K562 (cell line): ENCODE results near the gene UGT1A10. TPM values are rescaled to one million over a fixed set of nuclear protein-coding genes. Genes with fewer than 3 reads are reported as not detected.

Experiments used
- BCL6 ChIP-seq: fragments of 250-450 bp; sonication (Bioruptor Pico); IDR thresholded peaks from 2 replicates; pipeline ENCODE4 v1.4.0; 2020
- CBFA2T3 ChIP-seq: fragments of 450-650 bp; IDR thresholded peaks from 2 replicates; pipeline ENCODE4 v1.6.1; 2017
- FOXA3 ChIP-seq, 2 experiments: fragments of 450-650 bp in 1 of 2; sonication (generic) in 1 of 2; formaldehyde crosslinking; IDR thresholded peaks in 1 of 2; conservative IDR thresholded peaks in 1 of 2; 2 replicates each; pipeline versions ENCODE4 v1.4.0 to v1.8.0; 2020 to 2022; ENCODE audit warnings: mild to moderate bottlenecking in 2 of 2, missing genetic modification reagents in 1 of 2
- GATAD2A ChIP-seq: fragments of 450-650 bp; IDR thresholded peaks from 2 replicates; pipeline ENCODE4 v1.6.1; 2017
- GATAD2B ChIP-seq: fragments of 450-650 bp; IDR thresholded peaks from 2 replicates; pipeline ENCODE4 v1.6.1; 2017; ENCODE audit warnings: mild to moderate bottlenecking, borderline replicate concordance
- ID3 ChIP-seq, 2 experiments: fragments of 250-450 bp in 1 of 2; fragments of 450-650 bp in 1 of 2; sonication (Bioruptor Pico) in 1 of 2; IDR thresholded peaks; 2 replicates each; pipeline versions ENCODE4 v1.6.1 to v1.8.0; 2016 to 2021; ENCODE audit warnings: mild to moderate bottlenecking in 2 of 2, moderate library complexity in 2 of 2, missing compliant biosample characterization in 1 of 2, missing genetic modification characterization in 1 of 2
- MTF1 ChIP-seq: fragments of 250-450 bp; sonication (Bioruptor Pico); IDR thresholded peaks from 2 replicates; pipeline ENCODE4 v1.9.0; 2021; ENCODE audit warnings: moderate library complexity, mild to moderate bottlenecking, inconsistent platforms, borderline replicate concordance
- NCOA1 ChIP-seq: fragments of 450-650 bp; IDR thresholded peaks from 2 replicates; pipeline ENCODE4 v1.6.1; 2016; ENCODE audit warnings: low read depth
- NFIC ChIP-seq: fragments of 450-650 bp; IDR thresholded peaks from 2 replicates; pipeline ENCODE4 v1.6.1; 2017; ENCODE audit warnings: mild to moderate bottlenecking, inconsistent platforms
- PHF8 ChIP-seq: fragments of 200-600 bp; sonication (generic); IDR thresholded peaks from 2 replicates; pipeline ENCODE4 v1.6.1; 2012; ENCODE audit warnings: mixed run types, mild to moderate bottlenecking, inconsistent platforms, low read length, moderate library complexity, borderline replicate concordance
- RBBP5 ChIP-seq: fragments of 200-600 bp; sonication (generic); IDR thresholded peaks from 2 replicates; pipeline ENCODE4 v1.6.1; 2012; ENCODE audit warnings: borderline replicate concordance, mild to moderate bottlenecking, low read length, control low read depth, inconsistent platforms; ENCODE audit not compliant: insufficient read depth, poor library complexity, severe bottlenecking
- RNF2 ChIP-seq: sonication (generic); IDR thresholded peaks from 2 replicates; pipeline ENCODE4 v1.6.1; 2016
- SETDB1 ChIP-seq: IDR thresholded peaks from one replicate; pipeline ENCODE4 v1.6.1; 2012; ENCODE audit warnings: low read length, control low read depth, inconsistent platforms
- STAG1 ChIP-seq: sonication (generic); formaldehyde crosslinking; IDR thresholded peaks from 2 replicates; pipeline ENCODE4 v1.5.0; 2020; ENCODE audit warnings: missing genetic modification reagents, borderline replicate concordance
- TAF15 ChIP-seq: fragments of 200-400 bp; formaldehyde crosslinking; IDR thresholded peaks from 2 replicates; pipeline ENCODE4 v1.6.1; 2017; ENCODE audit warnings: mild to moderate bottlenecking, low read depth, low read length, moderate library complexity
- TEAD4 ChIP-seq, 2 experiments: sonication (generic) in 1 of 2; formaldehyde crosslinking in 1 of 2; IDR thresholded peaks; 2 replicates each; pipeline versions ENCODE4 v1.6.1 to v1.8.0; 2012 to 2022; ENCODE audit warnings: borderline replicate concordance in 1 of 2, inconsistent platforms in 1 of 2, low read length in 1 of 2, mild to moderate bottlenecking in 1 of 2, missing genetic modification reagents in 1 of 2
- ZBED1 ChIP-seq: IDR thresholded peaks from 2 replicates; pipeline ENCODE4 v1.6.1; 2014
- ZBTB1 ChIP-seq: sonication (generic); formaldehyde crosslinking; IDR thresholded peaks from 2 replicates; pipeline ENCODE4 v1.8.1; 2023; ENCODE audit warnings: missing genetic modification reagents, low read depth, mild to moderate bottlenecking, borderline replicate concordance
- ZBTB8A ChIP-seq: fragments of 450-650 bp; IDR thresholded peaks from 2 replicates; pipeline ENCODE4 v1.6.1; 2018; ENCODE audit warnings: mild to moderate bottlenecking, moderate library complexity; ENCODE audit not compliant: partially characterized antibody
- ZFP30 ChIP-seq: fragments of 250-450 bp; sonication (Bioruptor Pico); IDR thresholded peaks from 2 replicates; pipeline ENCODE4 v1.8.0; 2022; ENCODE audit warnings: moderate library complexity, mild to moderate bottlenecking, inconsistent platforms, borderline replicate concordance
- ZFPM2 ChIP-seq: fragments of 250-450 bp; sonication (Bioruptor Pico); IDR thresholded peaks from 2 replicates; pipeline ENCODE4 v1.5.1; 2022; ENCODE audit warnings: mild to moderate bottlenecking
- ZNF3 ChIP-seq: fragments of 250-450 bp; sonication (Bioruptor Pico); IDR thresholded peaks from 2 replicates; pipeline ENCODE4 v1.5.0; 2021; ENCODE audit warnings: mild to moderate bottlenecking, moderate library complexity
- ZNF408 ChIP-seq: fragments of 250-450 bp; sonication (Bioruptor Pico); IDR thresholded peaks from 2 replicates; pipeline ENCODE4 v1.4.0; 2020; ENCODE audit warnings: low read depth, mild to moderate bottlenecking, moderate library complexity
- ZNF583 ChIP-seq: fragments of 250-450 bp; sonication (Bioruptor Pico); IDR thresholded peaks from 2 replicates; pipeline ENCODE4 v1.4.0; 2020
- ZNF592 ChIP-seq: fragments of 450-650 bp; IDR thresholded peaks from 2 replicates; pipeline ENCODE4 v1.6.1; 2017; ENCODE audit warnings: antibody characterized with exemption, mild to moderate bottlenecking
- ZNF79 ChIP-seq: fragments of 250-450 bp; sonication (Bioruptor Pico); IDR thresholded peaks from 2 replicates; pipeline ENCODE4 v1.4.0; 2020; ENCODE audit warnings: low read depth, mild to moderate bottlenecking, moderate library complexity
- polyA plus RNA-seq, 8 experiments: library from polyadenylated mRNA; depleted of rRNA in 4 of 8; stranded (reverse) in 5 of 8; unstranded in 3 of 8; fragments of >200 nt; fragmentation: Nextera tagmentation in 2 of 8; fragmentation: Illumina TruSeq in 1 of 8; extraction: Ambion mirVana in 2 of 8; extraction: Trizol in 1 of 8; gene quantifications; 2 replicates each; pipeline versions ENCODE4 v1.2.1 to v1.2.3, GENCODE V29; 2011 to 2014; ENCODE audit warnings: inconsistent platforms in 1 of 8, missing spikeins in 1 of 8
- total RNA-seq, 7 experiments: library from RNA; depleted of rRNA in 6 of 7; stranded (reverse); fragments of >200 nt in 6 of 7; fragmentation: Illumina TruSeq in 2 of 7; extraction: Trizol in 2 of 7; gene quantifications; 2 replicates each; pipeline versions ENCODE4 v1.2.1 to v1.2.3, GENCODE V29; 2011 to 2021; ENCODE audit warnings: low replicate concordance in 1 of 7

UGT1A10 gene
- total and polyA plus RNA-seq, 9 of the 15 experiments (the other 6 are each of a cell fraction or from before 2014, with no cell fraction given), result not detected

- peak; percentile 63; the same call in 1 of the 2 replicates for TF ChIP-seq ZNF592
- TF ChIP-seq SETDB1, result no peak
- TF ChIP-seq ZNF3 (CRISPR knock-in tag), result no peak
- TF ChIP-seq MTF1 (CRISPR knock-in tag), result no peak
- TF ChIP-seq ZFP30 (CRISPR knock-in tag), result no peak
- no peak for TF ChIP-seq ZBED1
- peak; percentile 54; the same call in 1 of the 2 replicates for TF ChIP-seq CBFA2T3
- no peak for TF ChIP-seq GATAD2A
- no peak for TF ChIP-seq ZNF408 (CRISPR knock-in tag)
- no peak for TF ChIP-seq ZNF583 (CRISPR knock-in tag)
- 0 out of 2 replicates have a peak, but pooled peaks have one; percentile 80 for TF ChIP-seq ZFPM2 (CRISPR knock-in tag)
- no peak for TF ChIP-seq ID3 (CRISPR knock-in tag; IDR thresholded peaks at IDR 0.05)
- TF ChIP-seq ID3 (tag; IDR thresholded peaks at IDR 0.05), result no peak
- peak; percentile 58; the same call in 1 of the 2 replicates for TF ChIP-seq BCL6 (CRISPR knock-in tag)
- peak; percentile 52; the same call in 1 of the 2 replicates for TF ChIP-seq NCOA1
- TF ChIP-seq RBBP5, result no peak
- TF ChIP-seq STAG1 (CRISPR knock-in tag), result no peak
- TF ChIP-seq TEAD4 (IDR thresholded peaks at IDR 0.05; ENCODE audit: low read length), result peak; percentile 60; the same call in 1 of the 2 replicates
- TF ChIP-seq TEAD4 (CRISPR knock-in tag; IDR thresholded peaks at IDR 0.05; ENCODE audit: borderline replicate concordance), result no peak
- no peak for TF ChIP-seq ZBTB1 (CRISPR knock-in tag)
- peak; percentile 29; the same call in 1 of the 2 replicates for TF ChIP-seq NFIC
- TF ChIP-seq ZNF79 (CRISPR knock-in tag), result no peak
- TF ChIP-seq FOXA3 (CRISPR knock-in tag; conservative IDR thresholded peaks at IDR 0.05 in 1 of 2, IDR thresholded peaks at IDR 0.05 in 1 of 2), result peak in 1 of 2 experiments; percentile 55; a peak in 1 of 4 replicates
- TF ChIP-seq ZBTB8A, result no peak
- no peak for TF ChIP-seq TAF15
- TF ChIP-seq PHF8, result no peak
- TF ChIP-seq RNF2, result 0 out of 2 replicates have a peak, but pooled peaks have one; percentile 34
- TF ChIP-seq GATAD2B, result peak; percentile 90
These were observed 63.9 kb downstream of the UGT1A10 start (continued) for GRCh38 chr2:233700028-233700635.
